HG03139 (cell line): ENCODE results near the gene OSBPL2.

Source experiments
- ATAC-seq: cut with Tn5 transposase; IDR thresholded peaks from one replicate; pipeline ENCODE4 v1.9.1; 2021; ENCODE audit not compliant: unreplicated experiment

OSBPL2 gene

GRCh38 chr20:62205618-62206387 is 32.5 kb upstream of the OSBPL2 start:
- no peak for ATAC-seq

DNA sequence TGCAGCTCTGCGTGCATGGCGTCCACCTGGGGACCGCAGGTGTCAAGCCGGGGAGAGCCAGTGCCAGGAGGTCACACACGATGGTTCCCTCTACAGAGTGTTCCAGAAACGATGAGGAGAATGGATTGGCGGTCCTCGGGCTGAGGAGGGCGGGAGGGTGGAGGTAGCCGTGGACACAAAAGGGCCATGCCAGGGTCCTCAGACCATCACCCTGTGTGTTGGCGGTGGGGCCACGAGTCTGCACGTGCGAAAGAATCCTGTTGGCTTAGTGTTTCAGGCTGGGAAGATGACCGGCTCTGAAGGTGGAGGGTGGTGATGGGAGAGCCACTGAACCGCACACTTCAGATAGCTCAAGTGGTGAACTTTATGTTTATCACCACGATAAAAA is 31.9 kb upstream of the OSBPL2 start:
- no peak for ATAC-seq

DNA sequence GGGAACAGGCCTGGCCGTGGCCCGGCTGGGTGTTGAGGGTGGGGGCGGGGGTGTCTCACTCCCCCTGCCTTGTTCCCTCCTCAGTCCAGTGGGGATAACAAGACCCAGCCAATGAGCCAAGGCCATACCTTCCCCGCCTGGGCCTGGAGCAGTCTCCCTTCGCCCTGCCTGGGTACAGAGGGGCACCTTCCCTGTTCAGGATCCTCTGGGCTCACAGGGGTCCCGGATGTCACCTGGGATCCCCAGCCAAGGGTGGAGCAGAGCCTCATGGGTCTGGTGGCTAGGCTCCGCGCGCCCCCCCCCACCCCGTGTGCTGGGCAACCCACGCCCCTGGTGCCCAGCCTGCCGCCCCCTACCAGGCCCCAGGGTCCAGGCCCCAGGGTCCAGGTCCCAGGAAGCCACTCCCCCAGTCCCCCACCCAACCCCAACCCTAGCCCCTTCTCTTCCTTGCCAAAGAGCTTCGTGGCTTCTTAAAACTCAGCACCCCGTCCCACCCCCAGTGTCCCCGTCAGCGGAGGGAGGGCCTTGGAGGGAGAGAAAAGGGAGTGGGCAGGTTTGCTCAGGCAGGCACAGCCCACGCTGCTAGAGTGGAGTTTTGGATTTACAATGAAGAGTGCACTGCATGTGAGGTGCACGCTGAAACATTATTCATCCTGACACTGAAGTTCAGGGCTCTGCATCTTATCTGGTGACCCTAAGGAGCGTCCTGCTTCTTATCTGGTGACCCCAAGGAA is 30.1 kb upstream of the OSBPL2 start:
- no peak for ATAC-seq

DNA sequence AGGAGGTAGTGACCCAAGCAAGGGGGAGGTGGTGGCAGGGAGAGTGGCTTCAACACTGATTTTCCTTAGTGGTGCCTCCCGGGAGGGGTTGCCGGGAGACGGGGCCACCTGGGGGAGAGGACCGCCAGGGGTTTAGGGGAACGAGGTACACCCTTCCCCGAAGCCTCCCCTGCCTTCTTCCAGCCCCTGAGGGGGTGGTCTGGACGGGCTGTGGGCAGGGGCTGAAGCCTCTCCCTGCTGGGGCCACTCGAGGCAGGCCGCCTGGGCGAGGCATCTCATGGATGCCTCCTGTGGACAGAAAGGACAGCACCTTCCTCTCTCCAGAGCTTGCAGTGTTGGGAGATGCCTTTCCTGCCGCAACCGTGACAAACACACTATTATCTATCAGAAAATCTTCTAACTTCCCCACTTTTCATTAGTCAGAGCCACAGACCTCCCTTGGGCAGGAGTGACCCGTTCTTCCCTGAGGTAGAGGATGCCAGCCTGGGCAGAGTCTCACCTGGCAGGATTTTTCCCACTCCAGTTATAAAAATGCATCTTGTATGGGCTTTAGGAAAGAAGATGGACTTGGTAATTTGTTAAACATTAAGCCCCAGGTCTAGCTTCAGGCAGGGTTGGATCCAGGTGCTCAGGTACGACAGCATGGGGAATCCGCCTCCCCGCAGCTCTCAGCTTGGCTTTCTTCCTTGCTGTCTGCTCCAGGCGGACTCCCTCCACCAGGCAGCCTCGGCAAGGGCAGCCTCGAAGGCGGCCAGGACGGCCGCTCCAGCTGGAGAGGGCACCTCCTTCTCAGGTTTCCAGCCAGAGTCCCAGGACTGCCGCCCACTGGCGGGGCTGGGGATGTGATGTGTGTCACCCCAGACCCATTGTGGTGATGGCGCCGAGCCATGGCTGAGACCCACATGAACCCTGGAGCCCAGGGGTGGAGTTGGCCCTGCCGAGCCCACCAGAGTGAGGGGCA is 29.2 kb upstream of the OSBPL2 start:
- ATAC-seq, result no peak

- ATAC-seq, result no peak
These were observed 28.3 kb upstream of the OSBPL2 start for GRCh38 chr20:62209850-62210495.

- no peak for ATAC-seq
These were observed 27.8 kb upstream of the OSBPL2 start for GRCh38 chr20:62210496-62210855.

- no peak for ATAC-seq
These were observed 27.1 kb upstream of the OSBPL2 start for GRCh38 chr20:62211216-62211615.

- ATAC-seq, result no peak
These were observed 26.5 kb upstream of the OSBPL2 start for GRCh38 chr20:62211769-62212288.

GRCh38 chr20:62212299-62212698 is 26.0 kb upstream of the OSBPL2 start:
- ATAC-seq, result no peak

DNA sequence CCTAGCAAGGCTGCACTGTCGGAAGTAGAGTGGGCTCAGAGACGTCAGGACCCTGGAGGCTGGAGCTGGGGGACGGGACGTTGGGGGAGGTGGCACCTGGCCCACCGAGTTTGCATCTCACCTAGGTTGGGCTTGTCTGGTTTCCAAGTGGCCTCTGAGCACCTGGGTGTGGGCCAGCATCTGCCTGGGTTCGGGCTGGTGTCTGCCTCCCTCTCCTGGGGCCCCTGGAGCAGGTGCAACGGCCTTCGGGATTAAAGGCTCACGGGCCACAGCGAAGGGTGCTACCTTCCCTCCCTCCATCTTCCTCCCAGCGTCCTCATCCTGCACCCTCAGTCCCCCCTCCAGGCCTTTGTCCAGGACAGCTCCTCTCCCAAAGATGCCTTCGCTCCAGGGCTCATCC is 24.3 kb upstream of the OSBPL2 start:
- ATAC-seq, result no peak

DNA sequence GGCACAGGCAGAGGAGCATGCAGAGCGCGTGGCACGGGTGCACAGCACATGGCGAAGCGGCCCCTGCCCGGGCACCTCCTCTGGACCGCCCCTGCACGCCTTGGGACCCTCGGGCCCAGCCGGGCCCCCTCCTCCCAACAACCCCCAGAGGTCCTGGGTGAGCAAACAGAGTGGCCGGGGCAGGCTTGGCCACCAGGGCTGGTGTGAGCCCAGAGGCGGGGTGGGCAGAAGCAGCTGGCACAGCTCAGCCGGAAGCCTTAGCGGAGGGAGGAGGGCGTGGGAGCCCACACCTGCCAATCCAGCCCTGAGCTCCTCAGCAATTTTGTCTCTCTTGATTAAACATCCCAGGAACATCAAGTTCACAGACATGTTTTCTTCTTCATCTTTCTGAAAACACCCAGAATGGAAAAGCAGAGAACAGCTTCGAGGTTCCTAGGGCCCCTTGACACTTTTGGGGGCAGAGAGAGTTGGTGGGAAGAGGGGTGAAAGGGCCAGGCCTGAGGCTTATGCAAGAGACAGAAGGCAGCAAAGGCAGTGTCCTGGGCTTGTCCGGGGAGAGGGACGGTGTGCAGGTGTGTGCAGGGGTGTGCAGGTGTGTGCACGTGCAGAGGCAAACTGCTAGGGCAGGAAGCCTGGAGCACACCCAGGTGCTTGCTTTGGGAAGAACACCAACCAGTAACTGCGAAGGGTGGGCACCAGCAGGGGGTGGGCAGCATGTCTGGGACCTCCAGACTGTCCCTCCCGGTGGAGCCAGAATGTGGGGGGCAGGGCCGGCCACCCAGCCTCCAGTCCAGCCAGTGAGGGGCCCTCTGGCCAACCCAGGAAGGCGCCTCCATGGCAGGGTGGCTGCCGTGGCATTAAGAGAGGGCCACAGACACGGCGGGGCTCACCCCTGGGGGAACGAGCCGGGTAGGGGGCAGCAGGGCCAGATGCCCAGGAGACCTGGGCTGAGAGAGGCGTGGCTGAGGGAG is 23.0 kb upstream of the OSBPL2 start:
- ATAC-seq, result no peak

DNA sequence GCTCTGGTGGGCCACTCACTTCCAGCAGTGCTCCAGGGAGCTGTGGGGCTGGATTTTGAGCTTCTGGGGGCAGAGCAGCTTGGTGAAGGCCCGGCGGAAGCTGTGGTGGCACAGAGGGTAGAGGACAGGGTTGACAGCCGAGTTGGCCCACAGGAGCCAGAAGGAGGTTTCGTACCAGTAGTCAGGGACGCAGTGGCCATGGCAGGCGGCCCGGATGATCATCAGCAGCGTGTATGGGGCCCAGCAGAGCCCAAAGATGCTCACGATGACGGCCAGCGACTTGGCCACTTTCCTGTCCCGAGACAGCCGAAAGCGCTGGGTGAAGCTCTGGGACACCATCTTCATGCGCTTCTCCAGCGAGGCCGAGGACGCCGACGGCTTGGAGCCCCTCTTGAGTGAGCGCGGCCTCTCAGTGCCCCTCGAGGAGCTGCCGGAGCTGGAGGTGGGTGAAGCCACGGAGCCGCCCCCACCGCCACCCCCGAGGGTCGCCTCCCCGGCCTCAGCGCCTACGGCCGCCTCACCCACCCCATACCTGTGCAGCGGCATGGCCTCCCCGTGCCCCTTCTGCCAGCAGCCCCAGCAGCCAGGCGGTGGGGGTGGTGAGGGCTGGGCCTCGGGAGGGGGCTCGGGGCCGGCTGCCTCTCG is 22.2 kb upstream of the OSBPL2 start:
- ATAC-seq, result no peak

DNA sequence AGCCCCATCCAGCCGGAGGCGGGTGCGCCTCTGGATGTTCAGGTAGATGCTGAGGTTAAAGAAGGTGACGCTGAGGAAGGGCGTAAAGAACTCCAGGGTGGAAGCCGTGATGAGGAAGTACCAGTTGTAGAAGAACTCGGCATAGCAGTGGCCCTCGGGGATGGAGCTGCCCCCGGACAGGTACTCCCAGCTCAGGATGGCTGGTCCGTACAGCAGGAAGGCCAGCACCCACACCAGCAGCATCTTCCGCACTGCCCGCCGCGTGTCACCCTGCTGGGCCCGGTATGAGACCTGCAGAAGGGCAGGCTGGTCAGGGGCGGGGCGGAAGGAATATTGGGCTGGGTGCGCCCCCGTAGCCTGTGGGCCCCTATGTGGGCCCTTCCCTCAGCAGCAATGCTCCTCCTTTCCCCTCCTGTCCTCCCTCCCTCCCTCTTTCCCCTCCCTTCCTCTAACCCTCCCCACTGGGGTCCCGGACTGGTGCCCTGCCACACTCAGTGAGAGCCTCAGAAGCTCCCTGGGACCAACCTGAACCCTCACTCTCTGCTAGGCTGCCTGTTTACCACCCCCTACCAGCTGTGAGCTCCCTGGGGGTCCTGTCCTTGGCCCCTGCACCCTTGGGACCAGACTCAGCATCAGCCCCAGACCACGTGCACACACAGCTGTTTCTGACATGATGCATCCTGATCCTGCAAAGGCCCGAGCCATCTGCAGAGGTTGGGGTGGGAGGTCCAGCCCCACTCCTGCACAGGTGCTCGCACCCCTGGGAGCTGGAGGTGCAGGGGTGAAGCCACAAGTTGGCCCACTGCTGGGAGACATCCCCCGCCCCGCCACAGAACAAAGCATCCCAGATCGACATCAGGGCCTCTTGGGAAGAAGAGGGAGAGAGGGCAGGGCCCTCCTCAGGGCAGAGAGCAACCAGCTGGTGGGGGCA is 21.4 kb upstream of the OSBPL2 start:
- no peak for ATAC-seq

GRCh38 chr20:62217913-62218773 is 20.2 kb upstream of the OSBPL2 start:
- ATAC-seq, result no peak

DNA sequence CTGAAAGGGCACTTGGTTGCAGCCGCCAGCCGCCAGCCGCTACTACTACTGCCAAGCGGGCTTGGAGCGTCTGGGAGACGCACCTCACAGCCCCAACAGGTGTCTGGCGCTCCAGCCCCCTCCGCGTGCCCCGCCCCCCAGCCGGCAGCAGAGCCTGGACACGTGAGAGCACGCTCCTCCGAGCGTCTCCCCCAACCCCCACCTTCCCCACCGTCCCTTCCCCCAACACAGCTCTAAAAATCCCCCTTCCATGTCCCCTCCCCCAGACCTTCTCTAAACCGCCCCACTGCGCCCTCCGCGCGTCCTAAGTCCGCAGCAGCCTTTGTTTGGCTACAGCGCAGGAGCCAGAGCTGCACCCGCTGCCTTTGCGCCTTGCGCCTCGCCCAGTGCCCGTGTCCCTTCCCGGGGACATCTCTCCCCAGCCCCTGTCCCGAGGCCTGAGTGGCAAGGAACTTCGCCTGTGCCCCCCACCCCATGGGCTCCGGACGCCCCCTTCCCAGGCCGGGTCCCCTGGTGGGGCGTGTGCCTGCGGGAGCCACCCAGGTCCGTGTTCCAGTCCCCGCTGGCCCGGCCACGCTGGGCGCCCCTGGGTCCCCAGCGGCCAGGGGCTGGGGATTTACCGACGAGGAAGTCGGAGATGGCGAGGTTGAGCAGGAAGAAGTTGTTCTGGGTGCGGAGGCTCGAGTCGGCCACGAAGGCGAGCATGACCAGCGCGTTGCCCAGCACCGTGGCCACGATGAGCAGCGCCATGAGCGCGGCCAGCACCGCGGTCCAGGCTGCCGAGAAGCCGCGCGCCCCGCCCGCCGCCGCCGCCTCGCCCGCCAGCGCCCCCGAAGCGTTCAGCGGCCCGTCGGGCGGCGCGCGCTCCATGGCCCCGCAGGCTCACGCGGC is 19.0 kb upstream of the OSBPL2 start:
- ATAC-seq, result no peak

- no peak for ATAC-seq
These were observed 18.2 kb upstream of the OSBPL2 start, which contains the start of gene HRH3 for GRCh38 chr20:62219992-62220665. HRH3 (minus strand) TSS chr20:62220278; CDS start chr20:62219970, 308 bp downstream.
